ENCODE measurements around the gene PRDM16. TPM values are rescaled to one million over a fixed set of nuclear protein-coding genes. Genes with fewer than 3 reads are reported as not detected.

Gene PRDM16
- polyA plus RNA-seq, 2 of the 4 experiments (the other 2 are of a cell fraction): 0.03 to 0.35 TPM

- POLR2A ChIA-PET: no interaction called here
These were observed 375.3 kb downstream of the PRDM16 start for GRCh38 chr1:3444298-3444697.

GRCh38 chr1:3444736-3445135 lies 375.7 kb downstream of the PRDM16 start:
- 16% methylated on average over 5 of the region's 10 CpGs for WGBS (ENCODE audit: missing lambda C conversion rate)
- POLR2A ChIA-PET: no interaction called here
- TF ChIP-seq FOSB (CRISPR knock-in tag; IDR thresholded peaks at IDR 0.05): no peak
- TF ChIP-seq USF2 (IDR thresholded peaks at IDR 0.05): no peak
- no peak for TF ChIP-seq EP300 (IDR thresholded peaks at IDR 0.05)
- TF ChIP-seq CHD2 (IDR thresholded peaks at IDR 0.05; ENCODE audit: low read length, partially characterized antibody): no peak
- no peak for TF ChIP-seq ELK1 (IDR thresholded peaks at IDR 0.05; ENCODE audit: low read depth, low read length)
- no peak for TF ChIP-seq GATA3 (IDR thresholded peaks at IDR 0.05; ENCODE audit: borderline replicate concordance)
- TF ChIP-seq HEYL (CRISPR knock-in tag; IDR thresholded peaks at IDR 0.05): no peak
- no peak for TF ChIP-seq ZSCAN20 (CRISPR knock-in tag; IDR thresholded peaks at IDR 0.05)
- no peak for TF ChIP-seq CEBPB (IDR thresholded peaks at IDR 0.05)
- TF ChIP-seq ZC3H11A (IDR thresholded peaks at IDR 0.05): no peak
- TF ChIP-seq RCOR1 (IDR thresholded peaks at IDR 0.05; ENCODE audit: low read depth, low read length): no peak
- TF ChIP-seq BCL3 (IDR thresholded peaks at IDR 0.05): no peak
- no peak for TF ChIP-seq SREBF2 (IDR thresholded peaks at IDR 0.05)

More at GRCh38 chr1:3444298-3444697, 375.3 kb downstream of the PRDM16 start:
- ATAC-seq (no peak), DNase-seq (ENCODE audit: low read depth in 1 of 2, low spot score in 1 of 2) (no peak), FAIRE-seq (no peak)
- CTCF ChIA-PET: interaction anchor here (0.8 to 1.5 kb wide), 3 partner anchors 9 to 46 kb away, joined by 3 to 12 read pairs (median 4); no protein-coding TSS in a partner anchor
- no peak overlapping the region for H3K27ac ChIP-seq
- no peaks in the 10 kb centered on the region; the same call in 2 of the 3 replicates for H3K9me3 ChIP-seq
- H3K4me2 ChIP-seq: no peak overlapping the region
- no peaks in the 10 kb centered on the region for H3K4me1 ChIP-seq
- H3K4me3 ChIP-seq: no peak overlapping the region
- 71% methylated on average over 15 of the region's 18 CpGs for WGBS (ENCODE audit: missing lambda C conversion rate)
- TF ChIP-seq RCOR1 (IDR thresholded peaks at IDR 0.05; ENCODE audit: low read depth, low read length) (no peak), HOXB5 (CRISPR knock-in tag; IDR thresholded peaks at IDR 0.05) (no peak), BHLHE40 (IDR thresholded peaks at IDR 0.05; ENCODE audit: low read depth, low read length) (no peak)

GRCh38 chr1:3450202-3450863 lies 381.3 kb downstream of the PRDM16 start:
- Histone ChIP-seq H3K4me1 (peaks cover 9% of the 10 kb centered on the region; the same call in 1 of the 3 replicates), H3K9me3 (no peaks in the 10 kb centered on the region; the same call in 2 of the 3 replicates), H3K27ac (no peak overlapping the region), H3K4me2 (no peak overlapping the region), H3K4me3 (no peak overlapping the region)
- FAIRE-seq (no peak), ATAC-seq (no peak), DNase-seq (ENCODE audit: low read depth in 1 of 2, low spot score in 1 of 2) (no peak)
- 42% methylated on average over 9 of the region's 9 CpGs for WGBS (ENCODE audit: missing lambda C conversion rate)
- CTCF ChIA-PET: interaction anchor here (0.9 to 3.9 kb wide), 4 partner anchors 22 to 840 kb away, joined by 3 to 102 read pairs (median 4); partner anchors contain the start of gene TPRG1L
- no peak for TF ChIP-seq NFE2L2 (conservative IDR thresholded peaks at IDR 0.05; ENCODE audit: low read length)
- TF ChIP-seq RNF2 (IDR thresholded peaks at IDR 0.05; ENCODE audit: borderline replicate concordance, low read depth): no peak
- no peak for TF ChIP-seq ELK1 (IDR thresholded peaks at IDR 0.05; ENCODE audit: low read depth, low read length)
- no peak for TF ChIP-seq RCOR1 (IDR thresholded peaks at IDR 0.05; ENCODE audit: low read depth, low read length)
- TF ChIP-seq USF2 (IDR thresholded peaks at IDR 0.05): no peak
- no peak for TF ChIP-seq HDAC2 (IDR thresholded peaks at IDR 0.05)
- no peak for TF ChIP-seq SREBF2 (IDR thresholded peaks at IDR 0.05)
- TF ChIP-seq SMC3 (IDR thresholded peaks at IDR 0.05): no peak
- no peak for TF ChIP-seq TP53 (CRISPR knock-in tag; IDR thresholded peaks at IDR 0.05)
- no peak for TF ChIP-seq RARB (CRISPR knock-in tag; IDR thresholded peaks at IDR 0.05)
- no peak for TF ChIP-seq BHLHE40 (IDR thresholded peaks at IDR 0.05; ENCODE audit: low read depth, low read length)
- TF ChIP-seq FOXS1 (CRISPR knock-in tag; IDR thresholded peaks at IDR 0.05): no peak
- no peak for TF ChIP-seq MAZ (IDR thresholded peaks at IDR 0.05; ENCODE audit: borderline replicate concordance, low read depth, low read length)
- no peak for TF ChIP-seq ESRRA (IDR thresholded peaks at IDR 0.05; ENCODE audit: borderline replicate concordance, low read length)
- TF ChIP-seq FOSL2 (IDR thresholded peaks at IDR 0.05): no peak
- TF ChIP-seq FOSL2 (CRISPR knock-in tag; IDR thresholded peaks at IDR 0.05): no peak
- no peak for TF ChIP-seq FOSB (CRISPR knock-in tag; IDR thresholded peaks at IDR 0.05)
- TF ChIP-seq NR3C1 (IDR thresholded peaks at IDR 0.05): no peak
- TF ChIP-seq GATA3 (IDR thresholded peaks at IDR 0.05; ENCODE audit: borderline replicate concordance): no peak
- POLR2A ChIA-PET: no interaction called here

More at GRCh38 chr1:3444736-3445135, 375.7 kb downstream of the PRDM16 start:
- Histone ChIP-seq H3K9me3 (no peaks in the 10 kb centered on the region; the same call in 2 of the 3 replicates), H3K4me3 (no peak overlapping the region), H3K4me1 (no peaks in the 10 kb centered on the region), H3K27ac (no peak overlapping the region), H3K4me2 (no peak overlapping the region)
- FAIRE-seq: no peak
- no peak for DNase-seq (ENCODE audit: low read depth in 1 of 2, low spot score in 1 of 2)
- CTCF ChIA-PET: interaction anchor here (0.8 to 1.5 kb wide), 5 partner anchors 8 to 280 kb away, joined by 3 to 12 read pairs (median 3); no protein-coding TSS in a partner anchor
- no peak for ATAC-seq

Data from A549 (cell line).